H1 (cell line): Measurements from ENCODE around the gene DECR2. TPM values are rescaled to one million over a fixed set of nuclear protein-coding genes. Genes with fewer than 3 reads are reported as not detected.

ENCODE experiments used
- CHD7 ChIP-seq: fragments of 300-600 bp; sonication (generic); IDR thresholded peaks from 2 replicates; pipeline ENCODE4 v1.7.1; 2012; ENCODE audit warnings: low read length, moderate library complexity, mild to moderate bottlenecking, inconsistent platforms; ENCODE audit not compliant: insufficient replicate concordance
- polyA plus RNA-seq, 7 experiments: library from polyadenylated mRNA; depleted of rRNA in 3 of 7; stranded (reverse) in 5 of 7; unstranded in 2 of 7; fragments of >200 nt in 5 of 7; fragments of 200-250 nt in 2 of 7; gene quantifications; 1 replicate in 5 of 7; 2 replicates in 1 of 7; 4 replicates in 1 of 7; pipeline versions ENCODE4 v1.2.1 to v1.2.3, GENCODE V29; 2011 to 2013; ENCODE audit warnings: missing spikeins in 2 of 7, mixed read lengths in 2 of 7
- total RNA-seq: library from RNA; stranded (reverse); fragmentation: NEBNext Ultra II Directional; extraction: Animal tissue kit (Norgen Biotek cat#: 25700); gene quantifications from 2 replicates; pipeline ENCODE4 v1.2.1, GENCODE V29; 2021

DECR2 gene
- total and polyA plus RNA-seq, 2 of the 8 experiments (the other 6 are each of a cell fraction or from before 2014, with no cell fraction given), result 28.2 to 39.9 TPM

GRCh38 chr16:411576-412265 lies 10.0 kb downstream of the DECR2 start (continued):
- TF ChIP-seq CHD7, result no peak
